Smooth muscle cell of the coronary artery (primary cell): ENCODE data around the gene GREM2. TPM values are rescaled to one million over a fixed set of nuclear protein-coding genes. Genes with fewer than 3 reads are reported as not detected.

Experiments
- total RNA-seq: library from RNA; depleted of rRNA; stranded (reverse); fragments of >200 nt; gene quantifications from 2 replicates; pipeline ENCODE4 v1.2.3, GENCODE V29; 2014; ENCODE audit warnings: low replicate concordance

The GREM2 gene
- total RNA-seq: 6.5 and 18.4 TPM in 2 replicates

GRCh38 chr1:240611619-240612480 is at the start of gene GREM2:
GREM2 (minus strand) TSS chr1:240612155; CDS start chr1:240493475, 118,680 bp downstream.

